HT1080 (cell line): Measurements from ENCODE around the gene IBTK. TPM values are rescaled to one million over a fixed set of nuclear protein-coding genes. Genes with fewer than 3 reads are reported as not detected.
A peak's percentile ranks its signal among the peaks of the same experiment; 100 is the strongest.
"Not testable (repeated sequence)": the region's sequence is repeated elsewhere in the genome, so short reads cannot be mapped to it uniquely, and the experiment has no call there.

Source experiments
- DNase-seq: peaks from one replicate; pipeline ENCODE4 v3.0.0-alpha.2; 2015; ENCODE audit warnings: low read depth
- total RNA-seq: library from RNA; depleted of rRNA; stranded (reverse); fragments of >200 nt; shearing (Covaris generic); gene quantifications from 2 replicates; pipeline ENCODE4 v1.2.3, GENCODE V29; 2014

Gene IBTK
- total RNA-seq, 1 experiment from 2014 or later, result 19.5 TPM

- DNase-seq, result no peak
Measured at GRCh38 chr6:82182756-82183155, 64.8 kb downstream of the IBTK start.

- no peak for DNase-seq
Measured at GRCh38 chr6:82179415-82179814, 68.1 kb downstream of the IBTK start.

GRCh38 chr6:82178759-82179112 lies 68.8 kb downstream of the IBTK start:
- no peak for DNase-seq

- peak; percentile 20 for DNase-seq
Measured at GRCh38 chr6:82178077-82178758, 69.3 kb downstream of the IBTK start.

- no peak for DNase-seq
Measured at GRCh38 chr6:82176616-82177015, 70.9 kb downstream of the IBTK start.

- DNase-seq, result no peak
Measured at GRCh38 chr6:82172594-82172993, 75.0 kb downstream of the IBTK start.

GRCh38 chr6:82169138-82169876 lies 78.2 kb downstream of the IBTK start:
- no peak for DNase-seq

- no peak for DNase-seq
Measured at GRCh38 chr6:82166493-82166892, 81.1 kb downstream of the IBTK start.

- no peak for DNase-seq
Measured at GRCh38 chr6:82160255-82160990, 87.1 kb downstream of the IBTK start.

GRCh38 chr6:82152786-82153185 lies 94.8 kb downstream of the IBTK start:
- DNase-seq, result not testable (repeated sequence)

GRCh38 chr6:82151147-82151546 lies 96.4 kb downstream of the IBTK start:
- not testable (repeated sequence) for DNase-seq

- no peak for DNase-seq
Measured at GRCh38 chr6:82145926-82146452, 101.6 kb downstream of the IBTK start.

- peak; percentile 87 for DNase-seq
Measured at GRCh38 chr6:82144852-82145340, 102.6 kb downstream of the IBTK start.

- peak; percentile 96 for DNase-seq
Measured at GRCh38 chr6:82144007-82144851, 103.3 kb downstream of the IBTK start.

GRCh38 chr6:82143041-82143481 lies 104.5 kb downstream of the IBTK start:
- no peak for DNase-seq

- no peak for DNase-seq
Measured at GRCh38 chr6:82142524-82142923, 105.0 kb downstream of the IBTK start.

- DNase-seq, result no peak
Measured at GRCh38 chr6:82138075-82138791, 109.3 kb downstream of the IBTK start.

GRCh38 chr6:82131441-82131840 lies 116.1 kb downstream of the IBTK start:
- no peak for DNase-seq

- DNase-seq, result no peak
Measured at GRCh38 chr6:82129797-82130196, 117.7 kb downstream of the IBTK start.

GRCh38 chr6:82128973-82129372 lies 118.6 kb downstream of the IBTK start:
- not testable (repeated sequence) for DNase-seq
